HG03439 (cell line): ENCODE measurements around the gene DMXL2.
"Not testable (repeated sequence)": the region's sequence is repeated elsewhere in the genome, so short reads cannot be mapped to it uniquely, and the experiment has no call there.

Experiments
- ATAC-seq: cut with Tn5 transposase; IDR thresholded peaks from one replicate; pipeline ENCODE4 v1.9.1; 2021; ENCODE audit warnings: mild to moderate bottlenecking, moderate library complexity; ENCODE audit not compliant: unreplicated experiment

Gene DMXL2

DNA sequence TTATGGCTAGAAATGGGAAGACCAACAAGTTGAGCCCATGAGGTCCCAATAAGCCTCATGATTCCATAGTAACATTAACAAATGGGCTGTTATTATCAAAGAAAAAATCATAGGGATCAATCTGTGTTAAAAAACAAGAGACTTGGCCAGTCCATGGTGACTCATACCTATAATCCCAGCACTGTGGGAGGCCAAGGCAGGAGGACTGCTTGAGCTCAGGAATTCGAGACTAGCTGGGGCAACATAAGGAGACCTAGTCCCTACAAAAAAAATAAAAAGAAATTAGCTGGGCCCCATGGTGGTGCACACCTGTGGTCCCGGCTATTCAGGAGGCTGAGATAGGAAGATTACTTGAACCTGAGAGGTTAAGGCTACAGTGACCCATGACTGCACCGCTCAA, 124.8 kb downstream of the DMXL2 start:
- ATAC-seq, result no peak

GRCh38 chr15:51496246-51496645, 126.3 kb downstream of the DMXL2 start:
- ATAC-seq, result no peak

- ATAC-seq, result no peak
Observed at GRCh38 chr15:51494411-51495314, 127.9 kb downstream of the DMXL2 start.

GRCh38 chr15:51493892-51494291, 128.7 kb downstream of the DMXL2 start:
- no peak for ATAC-seq

DNA sequence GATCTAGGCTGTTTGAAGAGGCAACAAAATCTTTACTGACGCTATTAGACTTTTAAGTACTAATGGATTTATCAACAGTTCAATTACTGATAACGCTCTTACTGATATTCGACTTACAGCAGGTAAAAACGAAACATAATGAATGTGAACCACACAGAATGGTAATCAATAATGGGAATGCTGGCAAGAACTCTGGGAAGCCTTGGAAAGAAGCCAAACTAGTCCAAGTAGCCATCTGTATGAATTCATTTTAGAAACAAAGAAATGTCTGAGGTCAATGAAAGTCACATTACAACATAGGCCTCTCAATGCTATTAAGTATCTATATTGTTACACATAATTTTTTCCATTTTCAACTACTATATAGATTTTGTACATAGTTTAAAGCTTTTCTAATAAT, 130.0 kb downstream of the DMXL2 start:
- ATAC-seq, result no peak

GRCh38 chr15:51491941-51492340, 130.6 kb downstream of the DMXL2 start:
- no peak for ATAC-seq

GRCh38 chr15:51484781-51485180, 137.8 kb downstream of the DMXL2 start:
- ATAC-seq, result no peak

GRCh38 chr15:51483985-51484384, 138.6 kb downstream of the DMXL2 start:
- no peak for ATAC-seq

GRCh38 chr15:51483520-51483919, 139.1 kb downstream of the DMXL2 start:
- ATAC-seq, result no peak

DNA sequence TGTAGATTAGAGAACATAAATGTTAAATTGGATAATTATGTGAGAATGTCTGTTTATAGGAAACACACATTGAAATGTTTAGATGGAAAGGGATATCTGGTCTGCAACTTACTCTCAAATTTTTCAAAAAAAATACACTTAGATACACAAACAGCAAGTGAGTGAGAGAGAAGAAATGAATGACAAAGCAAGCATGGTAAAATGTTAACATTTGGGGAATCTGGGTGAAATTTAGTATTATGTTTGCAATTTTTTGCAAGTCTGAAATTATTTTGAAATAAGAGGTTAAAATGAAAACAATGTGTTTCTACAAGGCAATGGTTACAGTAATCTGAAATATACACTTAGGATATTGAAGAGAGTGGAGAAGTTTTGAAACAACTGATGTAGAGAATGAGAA, 146.8 kb downstream of the DMXL2 start:
- no peak for ATAC-seq

GRCh38 chr15:51470512-51470911, 152.1 kb downstream of the DMXL2 start:
- ATAC-seq, result no peak

DNA sequence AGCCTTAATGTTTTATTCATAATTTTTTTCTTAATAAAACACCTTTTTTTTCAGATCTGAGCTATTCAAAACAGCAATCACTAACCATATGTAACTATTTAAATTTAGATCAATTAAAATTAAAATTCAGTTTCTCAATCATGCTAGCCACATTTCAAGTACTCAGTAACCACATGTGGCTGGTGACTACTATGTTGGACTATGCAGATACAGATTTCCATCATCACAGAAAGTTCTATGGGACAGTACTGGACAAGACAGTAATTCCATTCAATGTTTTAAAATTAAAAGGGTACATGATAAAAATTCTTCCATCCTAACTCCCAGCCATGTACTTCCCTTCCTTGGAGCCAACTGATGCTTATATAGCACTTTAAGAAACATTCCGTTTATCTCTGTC, 161.8 kb downstream of the DMXL2 start:
- ATAC-seq, result no peak

GRCh38 chr15:51450001-51450400, 172.6 kb downstream of the DMXL2 start:
- ATAC-seq, result no peak

DNA sequence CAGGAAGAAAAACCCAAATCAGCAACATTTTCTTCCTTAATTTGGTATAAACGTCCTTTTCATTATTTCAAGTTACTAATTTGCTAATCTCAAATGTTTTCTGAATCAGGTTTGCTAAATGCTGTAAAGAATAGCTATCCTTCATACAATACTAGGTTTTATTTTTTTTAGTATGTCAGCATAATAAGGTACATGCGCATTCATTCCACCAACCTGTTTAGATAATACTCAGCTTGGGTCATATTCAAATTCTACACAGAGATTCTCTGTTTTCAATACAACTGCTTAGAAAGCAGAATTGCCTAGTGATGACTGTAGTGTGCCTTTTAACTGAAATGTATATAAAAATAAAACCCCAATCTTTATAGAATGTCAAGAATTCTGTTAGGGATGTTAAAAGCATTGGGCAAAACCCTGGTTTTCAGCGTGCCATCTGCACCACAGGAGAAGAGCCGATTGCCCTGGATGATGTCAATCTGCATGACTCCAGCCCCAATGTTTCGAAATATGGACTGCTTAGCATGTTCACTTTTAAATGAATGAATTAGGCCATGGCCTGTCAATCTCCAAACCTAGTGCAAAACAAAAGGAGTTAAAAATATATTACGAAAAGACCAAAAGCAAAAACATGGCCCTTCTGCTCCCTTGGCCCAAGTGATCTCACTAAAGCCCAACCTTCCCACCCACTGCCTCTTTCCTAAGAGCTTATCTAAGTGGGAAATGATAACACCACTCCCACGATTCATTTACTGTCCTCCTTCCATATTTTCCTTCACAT, 173.8 kb downstream of the DMXL2 start:
- ATAC-seq, result no peak

DNA sequence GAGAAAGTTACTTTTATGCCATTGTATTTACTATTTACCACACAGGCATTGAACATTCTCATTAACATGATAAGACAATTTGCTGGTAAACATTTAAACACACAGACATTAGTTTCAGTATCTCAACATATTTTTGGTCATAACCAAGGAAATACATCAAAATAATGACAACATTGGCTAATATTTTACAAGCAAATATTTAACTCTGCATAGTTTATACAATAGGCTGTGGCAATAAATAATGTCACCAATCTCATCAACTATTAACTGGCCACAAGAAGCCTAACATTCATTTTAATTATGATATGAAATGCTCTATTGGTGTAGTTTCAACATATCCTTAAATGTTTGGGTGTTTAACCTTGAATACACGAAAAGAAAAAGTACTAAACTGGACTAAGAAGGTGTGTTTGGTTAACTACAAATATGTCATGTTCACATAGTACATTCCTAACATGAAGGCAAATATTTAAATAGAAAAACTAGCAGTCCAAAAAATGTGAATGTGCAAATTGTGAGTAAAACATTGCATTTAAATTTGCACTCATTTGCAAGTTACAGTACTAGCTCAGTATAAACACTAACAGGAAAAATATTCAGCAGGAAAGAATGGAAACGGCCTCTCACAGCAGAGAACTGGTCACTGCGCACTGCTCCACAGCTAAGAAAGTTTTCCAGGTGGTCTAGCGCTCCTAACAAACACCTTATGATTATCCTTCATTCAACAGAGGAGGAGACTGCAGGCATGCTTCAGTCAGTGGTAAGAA, 174.5 kb downstream of the DMXL2 start:
- no peak for ATAC-seq

GRCh38 chr15:51446029-51446744, 176.4 kb downstream of the DMXL2 start:
- not testable (repeated sequence) for ATAC-seq

DNA sequence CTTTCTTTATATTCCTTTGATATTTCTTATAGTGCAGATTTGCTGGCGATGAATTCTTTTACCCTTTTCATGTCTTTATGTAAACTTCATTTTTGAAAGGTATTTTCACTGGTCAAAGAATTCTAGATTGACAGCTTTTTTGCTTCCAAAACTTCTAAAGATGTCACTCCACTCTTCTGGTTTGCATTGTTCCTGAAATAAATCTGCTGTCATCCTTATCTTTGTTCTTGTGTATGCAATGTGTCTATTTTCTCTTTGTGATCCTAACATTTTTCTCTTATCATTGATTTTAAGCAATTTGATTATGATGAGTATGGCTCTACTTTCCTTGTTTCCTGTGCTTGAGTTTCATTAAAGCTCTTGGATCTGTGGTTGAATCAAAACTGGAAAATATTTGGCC, 177.8 kb downstream of the DMXL2 start:
- ATAC-seq, result no peak

DNA sequence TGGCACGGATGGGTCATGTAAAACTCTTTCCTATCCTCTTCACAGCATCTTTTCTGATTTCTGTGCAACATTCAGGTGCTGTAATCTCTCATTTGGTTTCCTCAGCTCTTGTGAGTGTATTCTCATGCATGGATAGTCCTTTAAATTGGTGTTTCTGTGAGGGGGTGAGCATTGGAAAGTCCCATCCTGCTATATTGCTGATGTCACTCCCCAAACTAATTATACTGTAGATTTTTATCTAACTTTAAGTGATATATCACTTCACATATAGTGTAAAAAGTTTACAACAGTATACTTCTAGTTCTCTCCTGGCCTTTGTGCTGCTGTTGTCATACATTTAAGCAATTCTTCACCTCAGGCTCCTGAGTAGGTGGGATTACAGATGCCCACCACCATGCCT, 178.5 kb downstream of the DMXL2 start:
- ATAC-seq, result no peak

GRCh38 chr15:51443282-51443914, 179.2 kb downstream of the DMXL2 start:
- no peak for ATAC-seq

- no peak for ATAC-seq
Observed at GRCh38 chr15:51438526-51438925, 184.0 kb downstream of the DMXL2 start.
